GM18505 (cell line): Measurements from ENCODE around the gene CNOT1.
"Not testable (repeated sequence)": the region's sequence is repeated elsewhere in the genome, so short reads cannot be mapped to it uniquely, and the experiment has no call there.

Experiments used
- ATAC-seq: cut with Tn5 transposase; IDR thresholded peaks from one replicate; pipeline ENCODE4 v1.9.1; 2021; ENCODE audit not compliant: unreplicated experiment
- POLR2A ChIP-seq: IDR thresholded peaks from 4 replicates; pipeline ENCODE4 v1.6.1; 2011; ENCODE audit warnings: borderline replicate concordance; ENCODE audit not compliant: insufficient read depth, insufficient read length; ENCODE audit errors: extremely low read depth

Gene CNOT1

GRCh38 chr16:58584831-58585505 is 44.7 kb downstream of the CNOT1 start:
- no peak for TF ChIP-seq POLR2A
- ATAC-seq: no peak

- TF ChIP-seq POLR2A: no peak
- no peak for ATAC-seq
Observed at GRCh38 chr16:58582971-58583765, 46.5 kb downstream of the CNOT1 start.

- no peak for ATAC-seq
- no peak for TF ChIP-seq POLR2A
Observed at GRCh38 chr16:58582133-58582532, 47.5 kb downstream of the CNOT1 start.

- ATAC-seq: no peak
- TF ChIP-seq POLR2A: no peak
Observed at GRCh38 chr16:58579587-58579986, 50.0 kb downstream of the CNOT1 start.

- TF ChIP-seq POLR2A: no peak
- no peak for ATAC-seq
Observed at GRCh38 chr16:58578642-58579041, 51.0 kb downstream of the CNOT1 start.

- ATAC-seq: no peak
- TF ChIP-seq POLR2A: no peak
Observed at GRCh38 chr16:58577141-58577540, 52.5 kb downstream of the CNOT1 start.

- no peak for TF ChIP-seq POLR2A
- no peak for ATAC-seq
Observed at GRCh38 chr16:58574895-58575294, 54.7 kb downstream of the CNOT1 start.

- ATAC-seq: not testable (repeated sequence)
Observed at GRCh38 chr16:58565697-58566096, 63.9 kb downstream of the CNOT1 start.

- no peak for ATAC-seq
- no peak for TF ChIP-seq POLR2A
Observed at GRCh38 chr16:58563775-58564174, 65.9 kb downstream of the CNOT1 start.

- no peak for ATAC-seq
- TF ChIP-seq POLR2A: no peak
Observed at GRCh38 chr16:58563235-58563634, 66.4 kb downstream of the CNOT1 start.

GRCh38 chr16:58556678-58557077 is 72.9 kb downstream of the CNOT1 start:
- ATAC-seq: no peak
- TF ChIP-seq POLR2A: no peak

- no peak for TF ChIP-seq POLR2A
- no peak for ATAC-seq
Observed at GRCh38 chr16:58551496-58551895, 78.1 kb downstream of the CNOT1 start.

- no peak for ATAC-seq
- no peak for TF ChIP-seq POLR2A
Observed at GRCh38 chr16:58548378-58548777, 81.2 kb downstream of the CNOT1 start.

- ATAC-seq: no peak
- no peak for TF ChIP-seq POLR2A
Observed at GRCh38 chr16:58543685-58544084, 85.9 kb downstream of the CNOT1 start.
